Tibial artery (tissue), 4 donors: Measurements from ENCODE around the gene MACF1.

Source experiments
- DNase-seq, 2 donors: peaks; one replicate each; pipeline ENCODE4 v3.0.0-alpha.2; 2019
- H3K27ac ChIP-seq, 2 donors: fragments of 200-600 bp; sonication (generic) in 1 of 2; 1 replicate in 1 of 2; 2 replicates in 1 of 2; pipeline ENCODE4 v1.5.1; 2018 to 2019; ENCODE audit warnings: mild to moderate bottlenecking in 1 of 2
- H3K27me3 ChIP-seq, 2 donors: fragments of 200-600 bp; sonication (generic) in 1 of 2; one replicate each; pipeline versions ENCODE4 v1.5.1 to v1.6.0; 2016 to 2019
- H3K36me3 ChIP-seq, 3 donors: fragments of 200-600 bp; sonication (generic) in 2 of 3; one replicate each; pipeline ENCODE4 v1.5.1; 2016 to 2019; ENCODE audit warnings: mild to moderate bottlenecking in 2 of 3
- H3K4me1 ChIP-seq, 4 donors: fragments of 200-600 bp; sonication (generic) in 2 of 4; 1 replicate in 3 of 4; 2 replicates in 1 of 4; pipeline ENCODE4 v1.5.1; 2016 to 2019
- H3K4me3 ChIP-seq, 2 donors: fragments of 200-600 bp; sonication (generic) in 1 of 2; 1 replicate in 1 of 2; 2 replicates in 1 of 2; pipeline ENCODE4 v1.5.1; 2018 to 2019; ENCODE audit warnings: mild to moderate bottlenecking in 2 of 2
- H3K9me3 ChIP-seq, 3 donors: fragments of 200-600 bp; sonication (generic) in 1 of 3; one replicate each; pipeline ENCODE4 v1.5.1; 2016 to 2019
- CTCF ChIP-seq, 2 experiments: fragments of 200-600 bp in 1 of 2; fragments of 450-650 bp in 1 of 2; IDR thresholded peaks; one replicate each; pipeline ENCODE4 v1.5.1; 2017 to 2019; ENCODE audit warnings: antibody characterized with exemption in 2 of 2, mild to moderate bottlenecking in 1 of 2, moderate library complexity in 1 of 2
- intact Hi-C: fragments of 100-400 bp; cut with DNase I; formaldehyde crosslinking; loops from one replicate; pipeline ENCODE4 v1.15.0; 2023; ENCODE audit warnings: low total_unique reads

MACF1 gene

GRCh38 chr1:39411526-39412478 lies 207.3 kb downstream of the MACF1 start:
- H3K9me3 ChIP-seq, result no peaks in the 10 kb centered on the region
- peak overlapping the region; percentile 0 to 24 for H3K4me3 ChIP-seq
- H3K27me3 ChIP-seq, result no peaks in the 10 kb centered on the region
- intact Hi-C loops, result loop anchor here (10.0 kb wide), 2 partner anchors 57 to 147 kb away; no protein-coding TSS in a partner anchor
- peak overlapping the region; percentile 5 to 93 for H3K27ac ChIP-seq
- no peak for DNase-seq
- TF ChIP-seq CTCF (IDR thresholded peaks at IDR 0.05), result no peak
- peaks cover 0 to 12% (median 6%) of the 10 kb centered on the region in 3 donors for H3K36me3 ChIP-seq
- H3K4me1 ChIP-seq, result peaks cover 0 to 88% (median 62%) of the 10 kb centered on the region in 4 donors

GRCh38 chr1:39412892-39413291 lies 208.4 kb downstream of the MACF1 start:
- TF ChIP-seq CTCF (IDR thresholded peaks at IDR 0.05), result no peak
- H3K4me1 ChIP-seq, result peaks cover 0 to 88% (median 55%) of the 10 kb centered on the region in 4 donors
- no peak overlapping the region for H3K4me3 ChIP-seq
- no peaks in the 10 kb centered on the region for H3K9me3 ChIP-seq
- DNase-seq, result no peak
- H3K27me3 ChIP-seq, result no peaks in the 10 kb centered on the region
- intact Hi-C loops, result loop anchor here (10.0 kb wide), 2 partner anchors 58 to 148 kb away; no protein-coding TSS in a partner anchor
- H3K36me3 ChIP-seq, result peaks cover 0 to 12% (median 6%) of the 10 kb centered on the region in 3 donors
- peak overlapping the region in 1 of 2 donors; percentile 16 for H3K27ac ChIP-seq

- TF ChIP-seq CTCF (IDR thresholded peaks at IDR 0.05), result no peak
- Histone ChIP-seq H3K36me3 (peaks cover 0 to 12% (median 6%) of the 10 kb centered on the region in 3 donors), H3K9me3 (no peaks in the 10 kb centered on the region), H3K4me3 (peak overlapping the region in 1 of 2 donors; percentile 1), H3K27me3 (no peaks in the 10 kb centered on the region), H3K4me1 (peaks cover 0 to 95% (median 53%) of the 10 kb centered on the region in 4 donors), H3K27ac (peak overlapping the region; percentile 15 to 46)
- intact Hi-C loops, result loop anchor here (10.0 kb wide), 2 partner anchors 59 to 149 kb away; no protein-coding TSS in a partner anchor
- DNase-seq, result no peak
These were observed 209.5 kb downstream of the MACF1 start for GRCh38 chr1:39413902-39414528.

GRCh38 chr1:39415553-39415952 lies 211.1 kb downstream of the MACF1 start:
- H3K36me3 ChIP-seq, result peaks cover 0 to 12% (median 6%) of the 10 kb centered on the region in 3 donors
- no peak for DNase-seq
- no peak overlapping the region for H3K4me3 ChIP-seq
- H3K27me3 ChIP-seq, result no peaks in the 10 kb centered on the region
- H3K9me3 ChIP-seq, result no peaks in the 10 kb centered on the region
- TF ChIP-seq CTCF (IDR thresholded peaks at IDR 0.05), result no peak
- intact Hi-C loops, result loop anchor here (10.0 kb wide), 2 partner anchors 61 to 151 kb away; no protein-coding TSS in a partner anchor
- peak overlapping the region in 1 of 2 donors; percentile 46 for H3K27ac ChIP-seq
- peaks cover 0 to 97% (median 41%) of the 10 kb centered on the region in 4 donors for H3K4me1 ChIP-seq

GRCh38 chr1:39416609-39417008 lies 212.1 kb downstream of the MACF1 start:
- intact Hi-C loops, result loop anchor here (10.0 kb wide), 2 partner anchors 62 to 152 kb away; no protein-coding TSS in a partner anchor
- Histone ChIP-seq H3K4me3 (no peak overlapping the region), H3K4me1 (peaks cover 0 to 97% (median 32%) of the 10 kb centered on the region in 4 donors), H3K27ac (no peak overlapping the region), H3K9me3 (no peaks in the 10 kb centered on the region), H3K36me3 (peaks cover 0 to 13% (median 6%) of the 10 kb centered on the region in 3 donors), H3K27me3 (no peaks in the 10 kb centered on the region)
- DNase-seq, result no peak
- TF ChIP-seq CTCF (IDR thresholded peaks at IDR 0.05), result no peak
